SK-N-SH (cell line): ENCODE results near the gene IQGAP1. TPM values are rescaled to one million over a fixed set of nuclear protein-coding genes. Genes with fewer than 3 reads are reported as not detected.

Experiments
- CTCF ChIA-PET: fragments of 300-600, 350-600 bp; formaldehyde crosslinking; extraction: SDS; loops from one replicate; lab custom pipeline; 2021; lab: Yijun Ruan, JAX
- POLR2A ChIA-PET: fragments of 350-600 bp; sonication (Branson Sonifier 250); formaldehyde crosslinking; extraction: SDS; loops from one replicate; lab custom pipeline; 2020; ENCODE audit warnings: antibody characterized with exemption, inconsistent platforms; lab: Yijun Ruan, JAX
- DNase-seq: peaks from one replicate; pipeline ENCODE4 v3.0.0; 2012
- H2AFZ ChIP-seq: fragments of 200-600 bp; sonication (generic); 2 replicates; pipeline ENCODE4 v1.8.1; 2016; ENCODE audit warnings: antibody characterized with exemption, mild to moderate bottlenecking, low read depth
- H3F3A ChIP-seq: fragments of 200-600 bp; sonication (generic); replicated peaks from 2 replicates; pipeline ENCODE3; 2016; ENCODE audit warnings: antibody characterized with exemption, mild to moderate bottlenecking; ENCODE audit not compliant: insufficient read depth
- H3K27ac ChIP-seq, 2 experiments: fragments of 200-500 bp in 1 of 2; fragments of 200-600 bp in 1 of 2; sonication (Bioruptor generic) in 1 of 2; sonication (generic), shearing (Covaris generic) in 1 of 2; 2 replicates each; pipeline versions ENCODE4 v1.5.1 to v1.6.1; 2014 to 2016; ENCODE audit warnings: low read depth in 2 of 2, inconsistent platforms in 1 of 2, low read length in 1 of 2, mild to moderate bottlenecking in 1 of 2, mixed read lengths in 1 of 2
- H3K27me3 ChIP-seq: fragments of 200-600 bp; sonication (generic), shearing (Covaris generic); 2 replicates; pipeline ENCODE4 v1.6.1; 2016; ENCODE audit warnings: mixed run types; ENCODE audit not compliant: insufficient read depth
- H3K36me3 ChIP-seq, 2 experiments: fragments of 200-500 bp in 1 of 2; fragments of 200-600 bp in 1 of 2; sonication (Bioruptor generic) in 1 of 2; sonication (generic) in 1 of 2; replicated peaks in 1 of 2; 2 replicates each; pipeline versions ENCODE3 to v1.5.1; 2014 to 2016; ENCODE audit warnings: low read length in 1 of 2, mild to moderate bottlenecking in 1 of 2; ENCODE audit not compliant: insufficient read depth in 2 of 2, control insufficient read depth in 1 of 2
- H3K4me1 ChIP-seq, 2 experiments: fragments of 200-500 bp in 1 of 2; fragments of 200-600 bp in 1 of 2; sonication (Bioruptor generic) in 1 of 2; sonication (generic), shearing (Covaris generic) in 1 of 2; 2 replicates each; pipeline versions ENCODE4 v1.5.1 to v1.6.1; 2014 to 2016; ENCODE audit warnings: low read depth in 1 of 2, low read length in 1 of 2, mixed run types in 1 of 2; ENCODE audit not compliant: insufficient read depth in 2 of 2, control insufficient read depth in 1 of 2
- H3K4me2 ChIP-seq: fragments of 200-600 bp; sonication (generic), shearing (Covaris generic); 2 replicates; pipeline ENCODE4 v1.6.1; 2017; ENCODE audit warnings: mixed run types
- H3K4me3 ChIP-seq, 2 experiments: fragments of 200-500 bp in 1 of 2; fragments of 200-600 bp in 1 of 2; sonication (Bioruptor generic) in 1 of 2; sonication (generic), shearing (Covaris generic) in 1 of 2; 2 replicates each; pipeline versions ENCODE4 v1.5.1 to v1.8.1; 2014 to 2016; ENCODE audit warnings: low read depth in 2 of 2, inconsistent platforms in 1 of 2, low read length in 1 of 2, mild to moderate bottlenecking in 1 of 2, mixed read lengths in 1 of 2, moderate library complexity in 1 of 2
- H3K79me2 ChIP-seq: fragments of 200-600 bp; sonication (generic); 2 replicates; pipeline ENCODE4 v1.8.1; 2017; ENCODE audit warnings: mild to moderate bottlenecking; ENCODE audit not compliant: insufficient read depth
- H3K9ac ChIP-seq: fragments of 200-600 bp; sonication (generic); 2 replicates; pipeline ENCODE4 v1.6.1; 2017; ENCODE audit warnings: mixed run types
- H3K9me2 ChIP-seq: fragments of 200-600 bp; sonication (generic); 2 replicates; pipeline ENCODE4 v1.6.1; 2017; ENCODE audit warnings: mixed run types
- H3K9me3 ChIP-seq: fragments of 200-600 bp; sonication (generic); 2 replicates; pipeline ENCODE4 v1.6.1; 2017; ENCODE audit warnings: mixed run types, mild to moderate bottlenecking, moderate library complexity
- H4K20me1 ChIP-seq: fragments of 200-600 bp; sonication (generic); 2 replicates; pipeline ENCODE4 v1.6.1; 2017; ENCODE audit warnings: mild to moderate bottlenecking, mixed run types; ENCODE audit not compliant: insufficient read depth
- ELF1 ChIP-seq: IDR thresholded peaks from 2 replicates; pipeline ENCODE4 v1.4.0; 2012
- EP300 ChIP-seq, 2 experiments: IDR thresholded peaks; 2 replicates each; pipeline versions ENCODE4 v1.4.0 to v1.6.1; 2012; ENCODE audit warnings: borderline replicate concordance in 1 of 2, low read depth in 1 of 2, low read length in 1 of 2
- EZH2phosphoT487 ChIP-seq: fragments of 200-600 bp; sonication (generic); IDR thresholded peaks from 2 replicates; pipeline ENCODE4 v1.6.1; 2017; ENCODE audit warnings: low read depth, mixed run types, mild to moderate bottlenecking, antibody characterized with exemption, moderate library complexity, borderline replicate concordance
- FOSL2 ChIP-seq: IDR thresholded peaks from 2 replicates; pipeline ENCODE4 v1.4.0; 2012; ENCODE audit warnings: low read depth, mild to moderate bottlenecking, moderate library complexity, borderline replicate concordance
- GABPA ChIP-seq: IDR thresholded peaks from 2 replicates; pipeline ENCODE4 v1.4.0; 2012; ENCODE audit warnings: low read depth, mild to moderate bottlenecking
- GATA2 ChIP-seq: sonication (generic); formaldehyde crosslinking; IDR thresholded peaks from 2 replicates; pipeline ENCODE4 v1.5.0; 2020; ENCODE audit warnings: mild to moderate bottlenecking, missing genetic modification reagents
- MXI1 ChIP-seq: IDR thresholded peaks from 2 replicates; pipeline ENCODE4 v1.6.1; 2012; ENCODE audit warnings: mild to moderate bottlenecking, low read depth, low read length, improper control_type of control experiment
- NRF1 ChIP-seq: IDR thresholded peaks from 2 replicates; pipeline ENCODE4 v1.6.1; 2012; ENCODE audit warnings: low read depth, mild to moderate bottlenecking, low read length
- RAD21 ChIP-seq: IDR thresholded peaks from 2 replicates; pipeline ENCODE4 v1.6.1; 2012; ENCODE audit warnings: mild to moderate bottlenecking, low read length
- RCOR1 ChIP-seq: fragments of 150-350 bp; IDR thresholded peaks from 2 replicates; pipeline ENCODE4 v1.6.1; 2017; ENCODE audit warnings: antibody characterized with exemption, low read length
- RXRA ChIP-seq: IDR thresholded peaks from 2 replicates; pipeline ENCODE4 v1.4.0; 2012; ENCODE audit warnings: low read depth, mild to moderate bottlenecking, borderline replicate concordance
- SMC3 ChIP-seq: IDR thresholded peaks from 2 replicates; pipeline ENCODE4 v1.6.1; 2012; ENCODE audit warnings: low read depth, low read length, improper control_type of control experiment
- TAF1 ChIP-seq: IDR thresholded peaks from 2 replicates; pipeline ENCODE4 v1.6.1; 2012; ENCODE audit warnings: low read depth, mild to moderate bottlenecking, low read length, moderate library complexity, borderline replicate concordance
- TCF12 ChIP-seq: IDR thresholded peaks from 2 replicates; pipeline ENCODE4 v1.4.0; 2012
- WGBS: methylation state at CpG from one replicate; pipeline ENCODE4 v1.1.6; 2017; ENCODE audit warnings: low lambda C conversion rate; 5-methylcytosine and 5-hydroxymethylcytosine counted together
- polyA plus RNA-seq, 3 experiments: library from polyadenylated mRNA; depleted of rRNA; stranded (reverse); fragments of >200 nt; gene quantifications; 2 replicates each; pipeline ENCODE4 v1.2.3, GENCODE V29; 2012
- TF ChIP-seq, protein P1 (sequence below): fragments of 200-600 bp; sonication (generic); IDR thresholded peaks from 2 replicates; pipeline ENCODE4 v1.6.1; 2017; ENCODE audit warnings: antibody characterized with exemption, mild to moderate bottlenecking, moderate library complexity
- TF ChIP-seq, protein P2 (sequence below): IDR thresholded peaks from 2 replicates; pipeline ENCODE4 v1.4.0; 2012; ENCODE audit warnings: low read depth, borderline replicate concordance

The IQGAP1 gene
- polyA plus RNA-seq, 1 of the 3 experiments (the other 2 are of a cell fraction): 56.5 TPM

DNA sequence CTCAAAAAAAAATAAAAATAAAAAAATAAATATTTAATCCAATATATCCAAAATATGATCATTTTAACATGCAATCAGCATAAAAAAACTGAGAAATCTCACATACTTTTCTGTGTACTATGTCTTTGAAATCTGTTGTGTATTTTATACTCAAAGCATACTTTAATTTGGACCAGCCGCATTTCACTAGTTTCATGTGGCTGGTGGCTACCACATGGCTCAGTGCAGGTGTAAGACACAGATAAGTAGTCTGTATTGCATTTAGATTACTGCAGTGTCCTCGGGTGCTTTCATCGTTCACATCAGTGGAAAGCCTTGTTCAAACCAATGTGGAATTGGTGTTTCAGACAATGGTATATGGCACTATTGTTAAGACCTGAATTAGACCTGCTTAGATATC lies 152.7 kb downstream of the IQGAP1 start (continued):
- TF ChIP-seq MXI1: peak; percentile 48; the same call in 1 of the 2 replicates
- TF ChIP-seq NRF1: no peak
- no peak for TF ChIP-seq TCF12
- TF ChIP-seq FOSL2: no peak
- TF ChIP-seq EP300 (IDR thresholded peaks at IDR 0.05; ENCODE audit: borderline replicate concordance in 1 of 2, low read depth in 1 of 2, low read length in 1 of 2): peak in 1 of 2 experiments; percentile 60; a peak in 1 of 4 replicates
- no peak for TF ChIP-seq RAD21
- peak; percentile 64 for TF ChIP-seq GATA2 (CRISPR knock-in tag)
- TF ChIP-seq EZH2phosphoT487: no peak
- TF ChIP-seq SMC3: no peak
- no peak for TF ChIP-seq ELF1
- TF ChIP-seq RXRA: no peak

GRCh38 chr15:90545095-90545494 lies 157.1 kb downstream of the IQGAP1 start:
- Histone ChIP-seq H3K9me2 (no peaks in the 10 kb centered on the region), H3K9me3 (no peaks in the 10 kb centered on the region), H3F3A (peaks cover 11% of the 10 kb centered on the region), H3K36me3 (peaks cover 6 to 32% of the 10 kb centered on the region in 2 experiments), H3K4me1 (peaks cover 0 to 7% of the 10 kb centered on the region in 2 experiments; a peak in 2 of 4 replicates), H3K27me3 (no peaks in the 10 kb centered on the region), H2AFZ (no peak overlapping the region), H4K20me1 (no peaks in the 10 kb centered on the region), H3K27ac (no peak overlapping the region), H3K9ac (no peak overlapping the region), H3K4me2 (no peak overlapping the region), H3K4me3 (no peak overlapping the region), H3K79me2 (peaks cover 74% of the 10 kb centered on the region)
- 96% methylated on average over 7 of the region's 7 CpGs for WGBS
- POLR2A ChIA-PET: no interaction called here
- DNase-seq: no peak
- CTCF ChIA-PET: no interaction called here
- TF ChIP-seq GABPA: no peak
- TF ChIP-seq, protein P1, sequence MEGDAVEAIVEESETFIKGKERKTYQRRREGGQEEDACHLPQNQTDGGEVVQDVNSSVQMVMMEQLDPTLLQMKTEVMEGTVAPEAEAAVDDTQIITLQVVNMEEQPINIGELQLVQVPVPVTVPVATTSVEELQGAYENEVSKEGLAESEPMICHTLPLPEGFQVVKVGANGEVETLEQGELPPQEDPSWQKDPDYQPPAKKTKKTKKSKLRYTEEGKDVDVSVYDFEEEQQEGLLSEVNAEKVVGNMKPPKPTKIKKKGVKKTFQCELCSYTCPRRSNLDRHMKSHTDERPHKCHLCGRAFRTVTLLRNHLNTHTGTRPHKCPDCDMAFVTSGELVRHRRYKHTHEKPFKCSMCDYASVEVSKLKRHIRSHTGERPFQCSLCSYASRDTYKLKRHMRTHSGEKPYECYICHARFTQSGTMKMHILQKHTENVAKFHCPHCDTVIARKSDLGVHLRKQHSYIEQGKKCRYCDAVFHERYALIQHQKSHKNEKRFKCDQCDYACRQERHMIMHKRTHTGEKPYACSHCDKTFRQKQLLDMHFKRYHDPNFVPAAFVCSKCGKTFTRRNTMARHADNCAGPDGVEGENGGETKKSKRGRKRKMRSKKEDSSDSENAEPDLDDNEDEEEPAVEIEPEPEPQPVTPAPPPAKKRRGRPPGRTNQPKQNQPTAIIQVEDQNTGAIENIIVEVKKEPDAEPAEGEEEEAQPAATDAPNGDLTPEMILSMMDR: peak; percentile 26; the same call in 1 of the 2 replicates

DNA sequence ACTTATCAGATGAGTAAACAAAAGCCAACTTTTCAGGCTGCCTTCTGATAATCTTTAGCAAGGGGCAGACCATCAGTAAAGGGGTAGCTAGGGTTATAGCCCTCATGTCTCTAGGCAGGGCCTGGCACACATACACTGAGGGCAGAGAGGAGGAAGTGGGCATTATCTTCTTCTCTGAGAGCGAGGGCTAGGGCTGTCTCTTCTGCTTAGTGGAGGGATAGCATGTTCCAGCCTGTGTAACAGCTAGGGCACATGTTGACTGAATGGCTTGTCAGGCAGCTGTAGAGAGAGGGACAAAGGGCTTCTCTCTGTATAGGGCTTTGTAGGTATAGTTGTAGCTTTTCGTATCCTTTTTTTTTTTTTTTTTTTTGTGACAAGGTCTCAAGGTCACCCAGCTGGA lies 159.5 kb downstream of the IQGAP1 start:
- Histone ChIP-seq H3K27ac (no peak overlapping the region), H3K9ac (no peak overlapping the region), H3K36me3 (peaks cover 5 to 18% of the 10 kb centered on the region in 2 experiments), H3F3A (peaks cover 28% of the 10 kb centered on the region), H4K20me1 (no peaks in the 10 kb centered on the region), H3K9me2 (no peaks in the 10 kb centered on the region), H3K4me2 (no peak overlapping the region), H3K4me1 (peaks cover 8 to 10% of the 10 kb centered on the region in 2 experiments; a peak in 2 of 4 replicates), H3K79me2 (peaks cover 70% of the 10 kb centered on the region), H3K27me3 (no peaks in the 10 kb centered on the region)
- 89% methylated on average over 2 of the region's 2 CpGs for WGBS
- CTCF ChIA-PET: no interaction called here
- POLR2A ChIA-PET: no interaction called here
- TF ChIP-seq NRF1 (no peak), RAD21 (no peak), RCOR1 (no peak), RXRA (no peak), TAF1 (no peak), TCF12 (no peak)
- TF ChIP-seq, protein P2, sequence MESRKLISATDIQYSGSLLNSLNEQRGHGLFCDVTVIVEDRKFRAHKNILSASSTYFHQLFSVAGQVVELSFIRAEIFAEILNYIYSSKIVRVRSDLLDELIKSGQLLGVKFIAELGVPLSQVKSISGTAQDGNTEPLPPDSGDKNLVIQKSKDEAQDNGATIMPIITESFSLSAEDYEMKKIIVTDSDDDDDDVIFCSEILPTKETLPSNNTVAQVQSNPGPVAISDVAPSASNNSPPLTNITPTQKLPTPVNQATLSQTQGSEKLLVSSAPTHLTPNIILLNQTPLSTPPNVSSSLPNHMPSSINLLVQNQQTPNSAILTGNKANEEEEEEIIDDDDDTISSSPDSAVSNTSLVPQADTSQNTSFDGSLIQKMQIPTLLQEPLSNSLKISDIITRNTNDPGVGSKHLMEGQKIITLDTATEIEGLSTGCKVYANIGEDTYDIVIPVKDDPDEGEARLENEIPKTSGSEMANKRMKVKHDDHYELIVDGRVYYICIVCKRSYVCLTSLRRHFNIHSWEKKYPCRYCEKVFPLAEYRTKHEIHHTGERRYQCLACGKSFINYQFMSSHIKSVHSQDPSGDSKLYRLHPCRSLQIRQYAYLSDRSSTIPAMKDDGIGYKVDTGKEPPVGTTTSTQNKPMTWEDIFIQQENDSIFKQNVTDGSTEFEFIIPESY: no peak
- TF ChIP-seq, all 33 proteins: peak for 0
- no peak for DNase-seq
- Histone ChIP-seq H3K4me3 (no peak overlapping the region), H2AFZ (no peak overlapping the region), H3K9me3 (no peaks in the 10 kb centered on the region)
